Activated CD4-positive, alpha-beta T cell treated with anti-CD3 and anti-CD28 coated beads, Interleukin-2, amount 50 U/mL, for 24 hours (primary cell): Measurements from ENCODE around the gene STAB1.

Experiments
- DNase-seq, 2 donors: peaks; one replicate each; pipeline ENCODE4 v3.0.0-alpha.2; 2020; ENCODE audit warnings: low read depth in 1 of 2, low spot score in 1 of 2

The STAB1 gene

DNA sequence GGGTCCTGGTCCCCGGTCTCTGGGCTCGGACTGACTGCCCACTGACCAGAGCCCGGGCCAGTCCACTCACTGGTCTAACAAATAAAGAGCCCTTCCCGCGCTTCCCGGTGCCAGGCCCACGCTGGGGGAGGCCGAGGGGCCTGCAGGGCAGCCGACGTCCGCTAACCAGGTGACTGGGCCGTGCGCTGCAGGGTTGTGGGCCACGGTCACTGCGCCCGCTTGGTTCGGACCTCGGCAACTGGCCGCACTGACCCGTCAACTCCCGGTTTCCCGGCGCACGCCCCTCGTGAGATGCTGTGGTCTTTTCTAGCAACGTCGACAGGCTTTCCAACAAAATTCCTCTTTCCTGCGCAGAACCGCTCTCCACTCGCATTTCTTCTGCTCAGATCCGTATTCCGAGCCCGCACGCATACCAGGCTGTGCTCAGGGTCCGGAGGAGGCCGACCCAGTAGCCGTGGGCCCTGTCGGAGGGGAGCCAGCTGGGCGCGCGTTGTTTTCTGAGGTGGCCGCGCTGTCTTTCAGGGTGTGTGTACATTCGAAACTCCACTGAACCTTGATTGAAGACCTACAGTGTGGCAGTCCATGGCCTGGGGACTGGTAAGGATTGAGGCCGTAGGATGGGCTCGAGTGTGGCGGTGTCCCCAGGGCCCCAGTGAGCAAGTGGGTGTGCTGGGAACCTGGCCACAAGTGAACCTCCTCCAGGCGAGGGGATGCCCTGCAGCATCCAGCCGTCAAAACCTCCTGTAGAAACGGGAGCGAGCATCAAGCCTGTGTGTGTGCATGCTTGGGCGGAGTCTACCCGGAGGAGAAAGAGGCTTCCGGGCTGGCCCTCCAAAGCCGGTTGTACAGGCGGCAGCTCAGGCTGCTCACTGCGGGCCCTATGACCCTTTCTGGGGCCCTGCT lies 39.4 kb downstream of the STAB1 start:
- DNase-seq, result no peak

DNA sequence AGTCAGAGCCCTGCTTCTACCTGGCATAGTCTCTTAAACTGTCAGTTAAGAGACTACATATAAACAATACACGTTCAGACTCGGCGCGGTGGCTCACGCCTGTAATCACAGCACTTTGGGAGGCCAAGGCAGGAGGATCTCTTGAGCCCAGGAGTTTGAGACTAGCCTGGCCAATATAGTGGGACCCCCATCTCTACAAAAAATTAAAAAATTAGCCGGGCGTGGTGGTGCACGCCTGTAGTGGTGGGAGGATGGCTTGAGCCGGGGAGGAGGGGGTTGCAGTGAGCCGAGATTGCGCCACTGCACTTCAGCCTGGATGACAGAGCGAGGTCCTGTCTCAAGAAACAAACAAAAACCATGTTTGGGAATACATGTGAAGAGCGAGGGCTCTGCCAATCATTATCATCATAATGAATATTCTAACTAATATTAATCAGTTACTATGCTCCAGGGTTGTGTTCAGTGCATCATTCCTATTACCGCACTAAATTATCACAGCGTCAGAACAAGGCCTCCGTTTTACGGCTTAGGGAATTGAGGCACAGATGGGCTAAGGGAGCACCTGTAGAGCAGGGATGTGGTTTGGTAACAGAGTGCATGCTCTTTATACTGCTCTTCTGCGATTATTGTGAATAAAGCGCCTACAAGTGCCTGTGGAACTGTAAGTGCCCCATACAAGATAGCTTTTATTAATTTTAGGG lies 40.4 kb downstream of the STAB1 start:
- DNase-seq, result no peak

DNA sequence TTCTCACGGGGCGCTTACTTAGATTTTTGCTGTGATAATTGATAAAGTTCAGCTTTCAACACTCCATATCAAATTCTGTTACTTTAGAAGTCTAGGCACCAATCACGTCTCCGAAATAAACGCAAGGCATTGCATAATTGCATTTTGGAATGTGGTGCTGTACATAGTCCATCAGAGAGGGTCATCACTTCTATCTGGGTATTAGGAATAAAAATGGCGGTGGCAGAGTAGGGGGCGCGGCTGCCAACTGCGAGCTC lies 40.9 kb downstream of the STAB1 start:
- DNase-seq, result no peak

DNA sequence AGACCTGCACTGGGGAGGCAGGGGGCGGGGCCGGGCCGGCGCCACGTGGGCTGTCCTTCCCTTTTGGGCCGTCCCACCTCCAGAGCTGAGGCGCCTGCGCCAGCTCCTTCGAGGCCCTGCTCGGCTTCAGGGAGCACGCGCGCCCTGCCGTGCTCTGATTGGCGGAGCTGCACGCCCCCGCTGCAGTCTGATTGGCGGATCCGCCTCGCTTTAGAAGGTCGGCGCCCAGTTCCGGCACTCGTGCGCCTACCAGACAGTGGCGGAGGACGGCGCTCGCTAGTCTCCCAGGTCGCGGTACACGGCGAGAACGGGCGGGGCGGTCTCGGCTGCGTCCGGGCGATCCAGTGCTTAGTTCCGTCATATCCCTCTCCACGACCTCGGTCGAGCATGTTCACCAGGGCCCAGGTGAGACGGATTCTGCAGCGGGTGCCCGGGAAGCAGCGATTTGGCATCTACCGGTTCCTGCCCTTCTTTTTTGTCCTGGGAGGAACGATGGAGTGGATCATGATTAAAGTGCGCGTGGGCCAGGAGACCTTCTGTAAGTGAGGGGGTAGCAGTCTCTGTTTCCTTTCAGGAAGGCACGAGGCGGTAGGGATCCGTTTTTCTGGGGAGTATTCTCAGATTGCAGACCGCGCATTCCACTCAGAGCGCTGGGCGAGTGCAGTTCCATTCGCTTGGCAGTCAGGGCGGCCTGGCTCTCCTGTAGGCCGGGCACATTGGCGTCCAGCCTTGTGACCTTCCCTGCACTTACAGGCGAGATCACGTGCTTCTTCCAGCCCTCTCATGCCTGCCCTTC lies 41.4 kb downstream of the STAB1 start, which contains the start of gene UQCC5:
TSS of gene UQCC5 (plus strand) at position 237 of the 796 bp plus-strand sequence. CDS start at position 388, 151 bp downstream.
- DNase-seq, result peak; percentile 94 to 96

DNA sequence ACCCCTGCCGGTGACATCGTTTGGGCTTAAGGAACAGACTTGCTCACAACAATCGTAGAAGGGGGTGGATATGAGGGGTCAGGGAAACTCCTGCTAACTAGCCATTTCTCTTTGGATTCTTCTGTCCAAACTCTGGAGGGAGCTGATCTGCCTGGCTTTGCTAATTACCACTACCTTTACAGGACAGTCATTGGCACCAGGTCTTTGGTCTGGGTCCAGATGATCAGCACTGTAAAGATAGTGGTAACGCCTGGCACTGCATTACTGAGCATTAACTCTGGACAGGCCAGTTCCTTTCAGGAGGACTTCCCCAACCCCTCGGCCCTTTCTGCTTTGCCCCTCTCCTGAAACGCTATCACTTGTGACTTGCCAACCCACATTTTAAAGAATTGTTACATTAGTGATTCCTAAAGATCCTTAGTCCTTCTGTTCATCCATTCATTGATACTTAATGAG lies 42.1 kb downstream of the STAB1 start:
- DNase-seq, result no peak

DNA sequence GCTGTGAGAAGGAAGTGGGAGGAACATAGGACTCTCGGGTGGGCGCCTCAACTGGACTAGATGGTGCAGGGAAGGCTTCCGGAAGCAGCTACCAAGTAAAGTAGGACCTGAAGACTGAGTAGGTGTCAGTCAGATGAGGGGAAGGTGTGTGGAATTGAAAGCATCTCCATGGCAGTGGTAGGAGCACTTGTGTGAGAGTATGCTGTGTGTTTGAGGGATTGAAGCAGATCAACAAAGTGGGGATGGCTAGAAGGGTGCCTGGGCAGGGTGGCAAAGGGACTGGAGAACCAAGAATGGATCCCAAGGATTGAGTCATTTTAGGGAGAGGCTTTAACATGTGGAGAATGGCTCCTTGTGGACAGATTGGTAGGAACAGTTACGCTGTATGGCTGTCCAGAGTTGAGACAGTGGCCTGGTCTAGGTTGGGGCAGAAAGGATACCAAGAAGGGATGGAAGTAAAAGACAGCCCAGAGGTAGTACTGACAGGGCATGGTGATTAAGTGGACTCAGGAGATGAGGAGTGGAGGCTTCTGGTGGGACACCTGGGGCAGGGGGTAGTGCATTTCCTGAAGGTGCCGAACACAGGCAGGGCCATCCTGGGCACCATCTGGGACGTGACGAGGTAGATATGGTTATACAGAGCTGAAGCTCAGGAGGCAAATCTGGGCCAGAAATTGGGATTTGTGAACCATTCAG lies 42.7 kb downstream of the STAB1 start:
- no peak for DNase-seq

DNA sequence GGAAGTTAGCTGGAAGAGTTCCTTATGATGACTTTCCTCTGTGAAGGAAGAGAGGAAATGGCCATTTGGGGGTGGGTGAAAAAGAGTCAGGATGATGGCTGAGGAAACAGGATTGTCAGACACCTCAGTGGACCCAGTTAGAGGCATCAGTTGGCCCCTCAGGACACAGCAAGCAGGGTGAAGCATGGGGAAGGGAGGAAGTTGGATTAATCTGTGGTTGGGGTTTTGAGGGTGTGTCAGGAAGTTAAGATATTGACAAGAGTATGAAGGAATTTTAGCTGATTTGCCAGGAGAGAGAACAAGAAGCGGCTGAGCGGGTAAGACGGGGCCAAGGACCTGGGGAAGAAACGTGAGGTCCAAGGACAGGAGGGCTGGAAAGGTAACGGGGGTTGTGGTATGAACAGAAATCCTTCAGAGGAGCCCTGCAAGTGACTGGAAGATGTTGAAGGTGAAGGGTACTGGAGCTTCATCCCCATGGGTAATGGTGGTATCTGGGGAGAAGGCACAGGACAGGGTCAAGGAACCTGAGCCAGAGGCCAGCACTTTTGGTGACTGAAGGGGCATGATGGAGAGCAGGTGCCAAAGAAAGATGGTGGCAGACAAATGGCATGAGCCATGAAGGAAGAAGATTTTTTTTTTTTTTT lies 44.0 kb downstream of the STAB1 start:
- no peak for DNase-seq

DNA sequence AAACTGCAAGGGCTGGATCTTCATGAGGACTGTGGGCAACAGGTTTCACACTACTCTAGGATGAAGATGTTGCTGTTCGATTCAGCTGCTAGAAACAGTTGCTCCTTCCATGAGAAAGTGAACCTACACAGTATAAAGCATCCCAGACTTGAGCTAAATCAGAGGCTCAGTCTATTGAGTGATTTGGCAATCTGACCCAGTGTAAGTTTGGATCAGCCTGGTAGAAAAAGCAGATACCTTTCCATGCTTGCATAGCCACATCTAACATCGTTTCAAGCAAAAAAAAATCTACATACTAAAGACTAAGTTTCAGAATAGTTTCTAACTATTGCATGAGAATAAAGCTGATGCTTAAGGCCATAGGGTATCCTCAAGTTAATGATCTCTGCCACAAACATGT lies 45.9 kb downstream of the STAB1 start:
- no peak for DNase-seq

DNA sequence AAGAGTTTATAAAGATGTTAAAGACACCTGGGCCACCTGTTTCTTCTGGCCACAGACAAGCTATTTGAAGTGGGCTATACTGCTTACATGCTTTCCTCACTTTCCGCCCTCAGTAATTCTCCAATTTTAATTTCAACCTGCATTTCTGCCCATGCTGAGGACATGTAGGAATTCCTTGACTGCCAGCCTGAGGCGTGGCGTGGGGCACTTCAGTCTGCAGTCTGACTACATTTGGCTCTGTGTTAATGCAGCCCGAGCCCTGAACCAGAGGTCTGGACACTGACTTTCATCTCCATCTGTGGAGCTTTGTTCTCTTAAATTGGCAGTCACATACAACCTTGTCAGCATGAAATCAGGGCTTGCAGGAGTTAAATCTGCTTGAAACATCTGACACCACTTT lies 49.8 kb downstream of the STAB1 start:
- no peak for DNase-seq

DNA sequence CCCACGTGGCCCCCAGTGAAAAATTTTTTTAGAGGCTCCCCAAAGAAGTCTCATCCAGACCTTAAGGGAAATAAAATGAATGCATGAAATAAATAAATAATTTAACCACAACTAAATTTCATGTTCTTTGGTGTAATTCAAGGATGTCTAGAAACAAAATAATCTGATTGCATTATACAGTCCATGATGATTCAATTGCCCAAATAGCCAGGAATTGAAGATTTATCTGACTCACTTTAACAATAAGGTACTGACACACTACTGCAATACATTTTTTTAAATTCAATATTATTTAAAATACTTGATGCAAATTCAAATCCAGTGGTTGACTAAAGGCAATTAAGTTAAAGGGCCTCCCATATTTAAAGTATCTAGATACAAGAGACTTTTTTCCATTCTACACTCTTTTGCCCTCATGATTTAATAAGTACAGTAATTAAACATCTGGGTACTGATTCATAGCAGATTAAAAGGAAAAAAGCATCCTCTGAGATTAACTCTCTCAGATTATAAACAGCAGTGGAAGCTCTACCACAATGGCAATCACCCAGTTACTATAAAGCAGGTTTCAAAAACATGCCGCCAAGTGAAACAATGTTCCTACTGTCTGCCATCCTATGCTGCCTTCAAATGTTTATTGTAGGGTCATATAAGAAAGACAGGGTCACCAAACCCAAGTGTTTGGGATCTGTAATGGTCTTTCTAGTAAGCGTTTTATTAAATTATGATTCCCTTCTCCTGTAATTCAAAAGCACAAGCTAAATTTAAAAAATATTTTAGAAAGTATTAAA lies 51.2 kb downstream of the STAB1 start:
- no peak for DNase-seq

DNA sequence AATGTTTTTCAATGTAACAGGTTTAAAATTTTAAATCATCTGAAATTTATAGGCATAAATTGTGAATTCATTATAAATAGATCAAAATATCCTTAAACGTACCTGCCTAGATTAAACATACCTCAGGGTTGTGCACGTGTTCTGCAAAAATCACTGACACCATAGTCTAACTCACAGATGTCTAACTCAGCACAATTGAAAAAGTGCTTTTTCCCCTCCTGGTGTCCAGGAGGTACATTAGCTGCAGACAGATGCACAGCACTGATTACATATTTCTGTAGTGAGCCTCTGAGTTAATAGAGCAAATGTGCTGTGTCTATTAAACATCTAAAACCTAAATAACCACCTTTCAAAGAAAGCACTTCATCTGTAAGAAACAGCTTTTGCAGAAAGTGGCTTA lies 52.0 kb downstream of the STAB1 start:
- no peak for DNase-seq

DNA sequence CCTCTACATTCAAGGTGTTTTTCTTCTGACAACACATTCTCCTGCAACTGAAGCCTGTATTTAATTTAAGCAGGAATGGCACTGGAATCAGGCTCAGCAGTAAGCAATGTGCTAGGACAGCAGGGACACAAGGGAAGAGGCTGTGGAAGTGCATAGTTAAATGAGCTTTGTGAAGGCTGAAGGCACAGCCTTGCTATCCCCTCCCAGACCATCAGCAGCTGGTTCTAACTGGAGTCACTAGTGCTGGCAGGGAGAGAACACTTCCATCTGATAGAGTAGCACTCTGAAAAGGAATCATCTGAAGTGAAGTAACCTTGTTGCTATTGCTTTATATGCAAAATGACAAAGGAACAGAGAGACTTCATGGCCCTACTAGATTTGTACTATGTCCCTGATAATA lies 56.0 kb downstream of the STAB1 start:
- no peak for DNase-seq

DNA sequence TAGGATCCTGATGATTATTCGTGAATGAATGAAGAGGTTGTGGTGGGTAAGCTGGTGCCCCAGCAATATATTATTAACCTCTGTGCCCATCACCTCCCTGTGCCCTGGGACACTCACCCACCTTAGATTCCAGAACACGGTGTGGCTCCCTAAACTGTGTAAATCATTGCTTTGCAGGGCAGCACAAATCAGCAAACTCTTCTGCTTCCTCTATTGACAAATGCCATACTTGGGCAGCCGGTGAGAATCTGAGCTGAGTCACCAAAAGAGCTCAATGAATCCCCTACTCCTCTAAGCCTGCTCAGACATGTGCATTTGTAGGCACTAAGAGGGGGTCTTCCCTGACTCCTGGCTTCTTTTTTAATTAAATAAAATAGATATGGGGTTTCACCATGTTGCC lies 57.0 kb downstream of the STAB1 start:
- DNase-seq, result no peak

DNA sequence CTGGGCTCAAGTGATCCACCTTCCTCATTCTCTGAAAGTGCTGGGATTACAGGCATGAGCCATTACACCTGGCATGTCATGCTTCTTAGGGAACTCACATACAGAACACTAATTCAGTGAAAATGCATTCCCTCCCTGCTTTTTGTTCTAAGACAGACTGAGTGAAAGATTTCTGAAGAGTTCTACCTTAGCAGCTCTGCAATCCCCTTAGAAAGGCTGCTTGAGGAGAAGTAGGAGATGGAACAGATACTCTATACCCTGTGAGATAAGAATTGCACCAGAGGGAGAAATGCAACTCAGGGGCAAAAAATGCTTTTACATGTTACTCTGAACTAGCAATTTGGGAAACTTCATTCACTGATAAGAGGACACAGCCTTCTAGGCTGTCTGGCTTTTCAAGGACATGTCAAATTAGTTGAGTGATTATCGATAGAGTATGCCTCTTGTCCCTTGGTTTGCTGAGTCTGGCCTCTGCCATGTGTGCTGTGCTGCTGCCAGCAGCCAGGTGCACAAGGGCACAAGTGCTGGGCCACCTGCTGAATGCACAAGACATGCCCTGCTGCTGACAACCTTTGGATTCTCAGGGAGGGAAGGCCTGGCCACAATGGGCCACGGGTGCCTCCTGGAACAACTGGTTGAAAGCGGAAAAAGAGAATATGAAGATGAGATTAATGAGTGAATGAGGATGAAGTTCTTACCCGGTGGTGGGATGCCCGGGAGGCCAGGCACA lies 59.1 kb downstream of the STAB1 start:
- no peak for DNase-seq

DNA sequence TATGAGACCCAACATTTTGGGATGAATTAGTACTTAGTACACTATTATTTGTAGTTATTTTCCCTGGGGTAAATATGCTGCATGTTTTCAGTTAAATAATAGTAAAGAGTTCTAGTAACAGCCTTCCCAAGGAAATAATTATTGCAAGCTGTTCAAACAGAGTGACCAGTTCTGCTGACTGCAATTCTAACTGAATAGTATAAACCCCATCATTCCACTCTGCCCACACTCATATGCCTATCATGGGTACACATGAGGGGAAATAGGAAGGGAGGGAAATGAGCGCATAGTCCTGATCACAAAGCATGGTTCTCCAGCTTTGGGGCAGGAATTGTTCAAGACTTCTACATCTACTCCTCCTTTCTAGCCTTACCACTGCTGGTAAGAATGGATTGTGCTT lies 59.9 kb downstream of the STAB1 start:
- DNase-seq, result no peak

DNA sequence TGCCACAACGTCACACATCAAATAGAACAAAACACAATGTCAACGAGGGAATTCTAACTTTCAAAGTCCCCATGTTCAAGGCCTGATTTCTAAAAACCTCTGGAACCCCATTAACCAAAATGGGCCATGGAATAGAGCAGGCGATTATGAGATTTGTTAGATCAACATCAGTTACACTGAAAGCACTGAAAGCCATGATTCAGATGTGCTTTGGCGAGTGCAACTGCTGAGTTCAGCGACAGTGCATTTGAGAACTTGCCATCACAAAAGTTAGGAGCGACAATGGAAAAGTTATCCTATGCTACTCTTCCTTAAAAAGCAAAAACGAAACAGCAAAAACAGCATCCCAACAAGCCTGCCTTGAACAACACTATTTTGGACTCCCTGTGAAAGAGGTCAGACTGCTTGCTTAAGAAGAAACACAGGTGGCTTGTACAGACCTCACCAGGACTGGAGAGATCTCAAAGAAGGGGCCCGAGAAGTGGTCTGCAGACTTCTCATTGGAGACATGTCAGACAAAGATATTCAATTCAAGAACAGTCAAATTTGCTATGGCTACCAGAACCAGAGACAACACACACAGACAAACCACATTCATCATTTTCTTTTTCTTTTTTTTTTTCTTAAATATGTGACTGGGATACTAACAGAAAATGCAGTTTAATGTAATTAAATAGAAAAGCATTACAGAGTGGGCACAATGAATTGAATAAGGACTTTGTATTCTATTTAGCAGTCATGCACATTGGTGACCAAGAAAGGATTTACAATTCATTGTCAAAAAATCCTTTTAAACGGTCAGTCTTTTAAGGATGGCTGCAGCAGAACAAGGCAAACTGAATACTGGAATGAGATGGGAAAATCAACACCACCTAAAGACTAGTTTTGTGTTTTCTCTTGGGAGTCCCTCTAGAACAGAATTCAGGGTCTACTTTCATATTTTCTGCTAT lies 62.1 kb downstream of the STAB1 start:
- DNase-seq, result no peak

DNA sequence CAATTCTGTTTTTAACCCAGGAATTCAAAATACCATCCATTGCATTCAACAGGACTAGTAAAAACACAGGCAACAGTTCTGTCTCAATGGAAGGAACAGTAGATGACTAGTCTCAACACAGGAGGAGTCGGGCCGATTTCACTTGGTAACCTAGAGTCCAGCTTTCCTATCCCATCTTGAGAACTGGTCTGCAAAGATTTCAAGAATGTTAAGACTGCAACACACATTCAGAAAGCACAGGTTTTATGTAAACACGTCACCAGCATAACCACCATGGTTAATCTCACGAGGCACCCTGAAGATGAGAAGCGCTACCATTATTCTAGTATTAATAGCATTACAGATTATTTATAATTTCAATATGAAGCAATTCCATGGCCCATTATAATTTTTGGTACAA lies 63.3 kb downstream of the STAB1 start:
- DNase-seq, result no peak
